Measurements from ENCODE around the gene RERE.

RERE gene

DNA sequence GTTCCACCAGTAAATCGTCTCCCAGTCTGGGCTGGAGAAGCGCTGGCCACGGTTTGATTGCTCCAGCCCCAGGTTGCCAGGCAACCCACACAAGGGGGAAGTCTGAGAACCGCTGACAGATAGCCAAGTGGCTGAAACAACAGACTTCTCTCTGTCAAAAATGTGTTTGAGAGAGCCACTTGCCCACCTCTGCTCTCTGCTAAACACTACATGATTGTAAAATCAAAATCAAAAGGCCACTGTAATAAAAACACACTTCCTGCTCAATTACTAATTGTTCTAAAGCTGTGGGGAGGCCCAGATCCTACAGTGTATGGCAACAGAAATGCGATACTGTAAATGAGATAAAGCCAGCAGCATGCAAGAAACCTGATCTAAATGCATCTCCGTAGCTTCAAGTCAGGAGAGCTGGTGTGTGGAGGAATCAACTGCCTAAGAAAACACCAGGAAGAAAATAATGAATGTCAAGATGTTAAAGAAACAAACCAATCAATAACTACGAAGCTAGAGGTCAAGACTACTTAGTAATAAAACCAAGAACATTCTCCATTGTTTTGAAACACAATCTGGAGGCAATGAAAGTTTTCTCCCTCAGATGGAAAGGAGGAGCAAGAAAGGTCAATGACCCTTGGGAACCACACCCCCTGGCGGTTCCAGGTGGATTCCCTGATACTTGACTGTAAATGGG is 378.3 kb downstream of the RERE start (continued):
- TF ChIP-seq ZFP37 (tag by site-specific recombination; IDR thresholded peaks at IDR 0.05) = 0 out of 2 replicates have a peak, but pooled peaks have one; percentile 23
- no peak for TF ChIP-seq YY2 (tag by site-specific recombination; IDR thresholded peaks at IDR 0.05)
- no peak for TF ChIP-seq ZNF530 (tag by site-specific recombination; IDR thresholded peaks at IDR 0.05; ENCODE audit: low read depth)
- peak; percentile 92 for TF ChIP-seq ZNF366 (tag by site-specific recombination; conservative IDR thresholded peaks at IDR 0.05)
- TF ChIP-seq, protein P1, sequence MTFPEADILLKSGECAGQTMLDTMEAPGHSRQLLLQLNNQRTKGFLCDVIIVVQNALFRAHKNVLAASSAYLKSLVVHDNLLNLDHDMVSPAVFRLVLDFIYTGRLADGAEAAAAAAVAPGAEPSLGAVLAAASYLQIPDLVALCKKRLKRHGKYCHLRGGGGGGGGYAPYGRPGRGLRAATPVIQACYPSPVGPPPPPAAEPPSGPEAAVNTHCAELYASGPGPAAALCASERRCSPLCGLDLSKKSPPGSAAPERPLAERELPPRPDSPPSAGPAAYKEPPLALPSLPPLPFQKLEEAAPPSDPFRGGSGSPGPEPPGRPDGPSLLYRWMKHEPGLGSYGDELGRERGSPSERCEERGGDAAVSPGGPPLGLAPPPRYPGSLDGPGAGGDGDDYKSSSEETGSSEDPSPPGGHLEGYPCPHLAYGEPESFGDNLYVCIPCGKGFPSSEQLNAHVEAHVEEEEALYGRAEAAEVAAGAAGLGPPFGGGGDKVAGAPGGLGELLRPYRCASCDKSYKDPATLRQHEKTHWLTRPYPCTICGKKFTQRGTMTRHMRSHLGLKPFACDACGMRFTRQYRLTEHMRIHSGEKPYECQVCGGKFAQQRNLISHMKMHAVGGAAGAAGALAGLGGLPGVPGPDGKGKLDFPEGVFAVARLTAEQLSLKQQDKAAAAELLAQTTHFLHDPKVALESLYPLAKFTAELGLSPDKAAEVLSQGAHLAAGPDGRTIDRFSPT (tag by site-specific recombination; IDR thresholded peaks at IDR 0.05) = peak; percentile 75
- no peak for TF ChIP-seq SCRT2 (tag by site-specific recombination; IDR thresholded peaks at IDR 0.05)
- no peak for TF ChIP-seq ZNF211 (tag by site-specific recombination; IDR thresholded peaks at IDR 0.05; ENCODE audit: low read depth)
- TF ChIP-seq ZNF114 (tag by site-specific recombination; IDR thresholded peaks at IDR 0.05) = no peak
- TF ChIP-seq, protein P2, sequence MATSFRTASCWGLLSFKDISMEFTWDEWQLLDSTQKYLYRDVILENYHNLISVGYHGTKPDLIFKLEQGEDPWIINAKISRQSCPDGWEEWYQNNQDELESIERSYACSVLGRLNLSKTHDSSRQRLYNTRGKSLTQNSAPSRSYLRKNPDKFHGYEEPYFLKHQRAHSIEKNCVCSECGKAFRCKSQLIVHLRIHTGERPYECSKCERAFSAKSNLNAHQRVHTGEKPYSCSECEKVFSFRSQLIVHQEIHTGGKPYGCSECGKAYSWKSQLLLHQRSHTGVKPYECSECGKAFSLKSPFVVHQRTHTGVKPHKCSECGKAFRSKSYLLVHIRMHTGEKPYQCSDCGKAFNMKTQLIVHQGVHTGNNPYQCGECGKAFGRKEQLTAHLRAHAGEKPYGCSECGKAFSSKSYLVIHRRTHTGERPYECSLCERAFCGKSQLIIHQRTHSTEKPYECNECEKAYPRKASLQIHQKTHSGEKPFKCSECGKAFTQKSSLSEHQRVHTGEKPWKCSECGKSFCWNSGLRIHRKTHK (tag by site-specific recombination; IDR thresholded peaks at IDR 0.05) = no peak
- peak; percentile 84 for TF ChIP-seq ZSCAN23 (tag by site-specific recombination; IDR thresholded peaks at IDR 0.05)
- no peak for TF ChIP-seq ZNF133 (tag by site-specific recombination; IDR thresholded peaks at IDR 0.05)
- TF ChIP-seq ZNF341 (tag by site-specific recombination; IDR thresholded peaks at IDR 0.05; ENCODE audit: low read depth) = no peak; the same call in none of the 2 replicates
- peak; percentile 40; the same call in 1 of the 2 replicates for TF ChIP-seq ZFP3 (tag by site-specific recombination; IDR thresholded peaks at IDR 0.05; ENCODE audit: low read depth)
- TF ChIP-seq, protein P3, sequence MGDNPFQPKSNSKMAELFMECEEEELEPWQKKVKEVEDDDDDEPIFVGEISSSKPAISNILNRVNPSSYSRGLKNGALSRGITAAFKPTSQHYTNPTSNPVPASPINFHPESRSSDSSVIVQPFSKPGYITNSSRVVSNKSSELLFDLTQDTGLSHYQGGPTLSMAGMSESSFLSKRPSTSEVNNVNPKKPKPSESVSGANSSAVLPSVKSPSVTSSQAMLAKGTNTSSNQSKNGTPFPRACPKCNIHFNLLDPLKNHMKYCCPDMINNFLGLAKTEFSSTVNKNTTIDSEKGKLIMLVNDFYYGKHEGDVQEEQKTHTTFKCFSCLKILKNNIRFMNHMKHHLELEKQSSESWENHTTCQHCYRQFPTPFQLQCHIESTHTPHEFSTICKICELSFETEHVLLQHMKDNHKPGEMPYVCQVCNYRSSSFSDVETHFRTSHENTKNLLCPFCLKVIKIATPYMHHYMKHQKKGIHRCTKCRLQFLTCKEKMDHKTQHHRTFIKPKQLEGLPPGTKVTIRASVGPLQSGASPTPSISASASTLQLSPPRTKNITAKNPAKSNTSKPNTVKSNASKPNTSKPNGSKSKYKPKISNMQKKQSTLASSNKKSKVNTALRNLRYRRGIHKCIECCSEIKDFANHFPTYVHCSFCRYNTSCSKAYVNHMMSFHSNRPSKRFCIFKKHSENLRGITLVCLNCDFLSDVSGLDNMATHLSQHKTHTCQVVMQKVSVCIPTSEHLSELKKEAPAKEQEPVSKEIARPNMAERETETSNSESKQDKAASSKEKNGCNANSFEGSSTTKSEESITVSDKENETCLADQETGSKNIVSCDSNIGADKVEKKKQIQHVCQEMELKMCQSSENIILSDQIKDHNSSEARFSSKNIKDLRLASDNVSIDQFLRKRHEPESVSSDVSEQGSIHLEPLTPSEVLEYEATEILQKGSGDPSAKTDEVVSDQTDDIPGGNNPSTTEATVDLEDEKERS (tag by site-specific recombination; IDR thresholded peaks at IDR 0.05) = no peak
- TF ChIP-seq ZNF24 (tag by site-specific recombination; IDR thresholded peaks at IDR 0.05) = peak; percentile 91; the same call in 1 of the 2 replicates
- no peak for TF ChIP-seq ZNF223 (tag by site-specific recombination; IDR thresholded peaks at IDR 0.05)
- TF ChIP-seq ZNF555 (tag by site-specific recombination; conservative IDR thresholded peaks at IDR 0.05) = no peak
- TF ChIP-seq ZNF670 (tag by site-specific recombination; IDR thresholded peaks at IDR 0.05; ENCODE audit: low read depth) = no peak
- TF ChIP-seq, protein P4, sequence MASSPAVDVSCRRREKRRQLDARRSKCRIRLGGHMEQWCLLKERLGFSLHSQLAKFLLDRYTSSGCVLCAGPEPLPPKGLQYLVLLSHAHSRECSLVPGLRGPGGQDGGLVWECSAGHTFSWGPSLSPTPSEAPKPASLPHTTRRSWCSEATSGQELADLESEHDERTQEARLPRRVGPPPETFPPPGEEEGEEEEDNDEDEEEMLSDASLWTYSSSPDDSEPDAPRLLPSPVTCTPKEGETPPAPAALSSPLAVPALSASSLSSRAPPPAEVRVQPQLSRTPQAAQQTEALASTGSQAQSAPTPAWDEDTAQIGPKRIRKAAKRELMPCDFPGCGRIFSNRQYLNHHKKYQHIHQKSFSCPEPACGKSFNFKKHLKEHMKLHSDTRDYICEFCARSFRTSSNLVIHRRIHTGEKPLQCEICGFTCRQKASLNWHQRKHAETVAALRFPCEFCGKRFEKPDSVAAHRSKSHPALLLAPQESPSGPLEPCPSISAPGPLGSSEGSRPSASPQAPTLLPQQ (tag by site-specific recombination; IDR thresholded peaks at IDR 0.05) = peak; percentile 68
- TF ChIP-seq ZFP69B (tag by site-specific recombination; IDR thresholded peaks at IDR 0.05) = peak; percentile 69; the same call in 1 of the 2 replicates
- TF ChIP-seq ZNF843 (tag by site-specific recombination; IDR thresholded peaks at IDR 0.05) = peak; percentile 100
- no peak for TF ChIP-seq ZNF423 (tag by site-specific recombination; IDR thresholded peaks at IDR 0.05)
- TF ChIP-seq, protein P5, sequence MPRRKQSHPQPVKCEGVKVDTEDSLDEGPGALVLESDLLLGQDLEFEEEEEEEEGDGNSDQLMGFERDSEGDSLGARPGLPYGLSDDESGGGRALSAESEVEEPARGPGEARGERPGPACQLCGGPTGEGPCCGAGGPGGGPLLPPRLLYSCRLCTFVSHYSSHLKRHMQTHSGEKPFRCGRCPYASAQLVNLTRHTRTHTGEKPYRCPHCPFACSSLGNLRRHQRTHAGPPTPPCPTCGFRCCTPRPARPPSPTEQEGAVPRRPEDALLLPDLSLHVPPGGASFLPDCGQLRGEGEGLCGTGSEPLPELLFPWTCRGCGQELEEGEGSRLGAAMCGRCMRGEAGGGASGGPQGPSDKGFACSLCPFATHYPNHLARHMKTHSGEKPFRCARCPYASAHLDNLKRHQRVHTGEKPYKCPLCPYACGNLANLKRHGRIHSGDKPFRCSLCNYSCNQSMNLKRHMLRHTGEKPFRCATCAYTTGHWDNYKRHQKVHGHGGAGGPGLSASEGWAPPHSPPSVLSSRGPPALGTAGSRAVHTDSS (tag by site-specific recombination; IDR thresholded peaks at IDR 0.05) = no peak; the same call in 1 of the 2 replicates
- TF ChIP-seq ZNF514 (tag by site-specific recombination; IDR thresholded peaks at IDR 0.05) = no peak
- TF ChIP-seq, protein P6, sequence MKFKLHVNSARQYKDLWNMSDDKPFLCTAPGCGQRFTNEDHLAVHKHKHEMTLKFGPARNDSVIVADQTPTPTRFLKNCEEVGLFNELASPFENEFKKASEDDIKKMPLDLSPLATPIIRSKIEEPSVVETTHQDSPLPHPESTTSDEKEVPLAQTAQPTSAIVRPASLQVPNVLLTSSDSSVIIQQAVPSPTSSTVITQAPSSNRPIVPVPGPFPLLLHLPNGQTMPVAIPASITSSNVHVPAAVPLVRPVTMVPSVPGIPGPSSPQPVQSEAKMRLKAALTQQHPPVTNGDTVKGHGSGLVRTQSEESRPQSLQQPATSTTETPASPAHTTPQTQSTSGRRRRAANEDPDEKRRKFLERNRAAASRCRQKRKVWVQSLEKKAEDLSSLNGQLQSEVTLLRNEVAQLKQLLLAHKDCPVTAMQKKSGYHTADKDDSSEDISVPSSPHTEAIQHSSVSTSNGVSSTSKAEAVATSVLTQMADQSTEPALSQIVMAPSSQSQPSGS (tag by site-specific recombination; IDR thresholded peaks at IDR 0.05; ENCODE audit: low read depth) = 0 out of 2 replicates have a peak, but pooled peaks have one; percentile 11
- TF ChIP-seq, protein P7, sequence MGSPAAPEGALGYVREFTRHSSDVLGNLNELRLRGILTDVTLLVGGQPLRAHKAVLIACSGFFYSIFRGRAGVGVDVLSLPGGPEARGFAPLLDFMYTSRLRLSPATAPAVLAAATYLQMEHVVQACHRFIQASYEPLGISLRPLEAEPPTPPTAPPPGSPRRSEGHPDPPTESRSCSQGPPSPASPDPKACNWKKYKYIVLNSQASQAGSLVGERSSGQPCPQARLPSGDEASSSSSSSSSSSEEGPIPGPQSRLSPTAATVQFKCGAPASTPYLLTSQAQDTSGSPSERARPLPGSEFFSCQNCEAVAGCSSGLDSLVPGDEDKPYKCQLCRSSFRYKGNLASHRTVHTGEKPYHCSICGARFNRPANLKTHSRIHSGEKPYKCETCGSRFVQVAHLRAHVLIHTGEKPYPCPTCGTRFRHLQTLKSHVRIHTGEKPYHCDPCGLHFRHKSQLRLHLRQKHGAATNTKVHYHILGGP (tag by site-specific recombination; IDR thresholded peaks at IDR 0.05) = no peak; the same call in none of the 2 replicates
- TF ChIP-seq ZSCAN16 (tag by site-specific recombination; IDR thresholded peaks at IDR 0.05) = no peak; the same call in 1 of the 2 replicates

All from HEK293 (cell line).